Thymus (tissue), 2 donors: ENCODE results near the gene DR1. TPM values are rescaled to one million over a fixed set of nuclear protein-coding genes. Genes with fewer than 3 reads are reported as not detected.

Experiments
- polyA plus RNA-seq: library from polyadenylated mRNA; stranded (reverse); fragments of 200-250 nt; gene quantifications from one replicate; pipeline ENCODE4 v1.2.3, GENCODE V29; 2013
- total RNA-seq: library from RNA; stranded (reverse); fragments of 120-200 nt; gene quantifications from one replicate; pipeline ENCODE4 v1.2.4, GENCODE V29; 2013
- donor health status: healthy.

Gene DR1
- total and polyA plus RNA-seq, 2 donors, result 23.5 to 62.3 TPM

Other genes starting within 250 kb of the DR1 start
- 27.5 TPM for gene TMED5, start 165.5 kb upstream of the DR1 start, total RNA-seq
- gene TMED5, start 165.5 kb upstream of the DR1 start, polyA plus RNA-seq, result 26.9 TPM
- 21.0 TPM for gene CCDC18, start 165.2 kb upstream of the DR1 start, total RNA-seq
- gene CCDC18, start 165.2 kb upstream of the DR1 start, polyA plus RNA-seq, result 13.3 TPM
- gene FNBP1L, start 102.2 kb downstream of the DR1 start, total RNA-seq, result 8.9 TPM
- 13.1 TPM for gene FNBP1L, start 102.2 kb downstream of the DR1 start, polyA plus RNA-seq